ENCODE results near the gene GUF1.
A peak's percentile ranks its signal among the peaks of the same experiment; 100 is the strongest.
"Not testable (repeated sequence)": the region's sequence is repeated elsewhere in the genome, so short reads cannot be mapped to it uniquely, and the experiment has no call there.

GUF1 gene

GRCh38 chr4:44704673-44705072 lies 26.5 kb downstream of the GUF1 start:
- no peak for DNase-seq

GRCh38 chr4:44713125-44713524 lies 34.9 kb downstream of the GUF1 start:
- DNase-seq, result no peak

GRCh38 chr4:44716597-44716996 lies 38.4 kb downstream of the GUF1 start:
- DNase-seq, result no peak

GRCh38 chr4:44720371-44720770 lies 42.2 kb downstream of the GUF1 start:
- no peak for DNase-seq

- DNase-seq, result no peak
Measured at GRCh38 chr4:44722001-44722400, 43.8 kb downstream of the GUF1 start.

GRCh38 chr4:44725166-44725565 lies 46.9 kb downstream of the GUF1 start:
- DNase-seq, result no peak

- DNase-seq, result peak in 2 of 51 donors; percentile 34 to 55
Measured at GRCh38 chr4:44725726-44726037, 47.5 kb downstream of the GUF1 start.

- peak; percentile 45 to 93 (median 82) for DNase-seq
Measured at GRCh38 chr4:44726038-44726871, 48.0 kb downstream of the GUF1 start, which contains the start of gene GNPDA2. GNPDA2 (minus strand) TSS chr4:44726556; CDS start chr4:44722207, 4,349 bp downstream.

- DNase-seq, result no peak
Measured at GRCh38 chr4:44727471-44727870, 49.3 kb downstream of the GUF1 start.

- DNase-seq, result not testable (repeated sequence)
Measured at GRCh38 chr4:44728694-44729093, 50.5 kb downstream of the GUF1 start.

- no peak for DNase-seq
Measured at GRCh38 chr4:44736900-44737299, 58.7 kb downstream of the GUF1 start.

GRCh38 chr4:44738615-44739014 lies 60.4 kb downstream of the GUF1 start:
- DNase-seq, result no peak

- no peak for DNase-seq
Measured at GRCh38 chr4:44740201-44740600, 62.0 kb downstream of the GUF1 start.
